ENCODE data around the gene MRFAP1L1. TPM values are rescaled to one million over a fixed set of nuclear protein-coding genes. Genes with fewer than 3 reads are reported as not detected.

MRFAP1L1 gene
- total and polyA plus RNA-seq, 9 of the 15 experiments (the other 6 are each of a cell fraction or from before 2014, with no cell fraction given), result 37.6 to 111 (median 83.8) TPM

DNA sequence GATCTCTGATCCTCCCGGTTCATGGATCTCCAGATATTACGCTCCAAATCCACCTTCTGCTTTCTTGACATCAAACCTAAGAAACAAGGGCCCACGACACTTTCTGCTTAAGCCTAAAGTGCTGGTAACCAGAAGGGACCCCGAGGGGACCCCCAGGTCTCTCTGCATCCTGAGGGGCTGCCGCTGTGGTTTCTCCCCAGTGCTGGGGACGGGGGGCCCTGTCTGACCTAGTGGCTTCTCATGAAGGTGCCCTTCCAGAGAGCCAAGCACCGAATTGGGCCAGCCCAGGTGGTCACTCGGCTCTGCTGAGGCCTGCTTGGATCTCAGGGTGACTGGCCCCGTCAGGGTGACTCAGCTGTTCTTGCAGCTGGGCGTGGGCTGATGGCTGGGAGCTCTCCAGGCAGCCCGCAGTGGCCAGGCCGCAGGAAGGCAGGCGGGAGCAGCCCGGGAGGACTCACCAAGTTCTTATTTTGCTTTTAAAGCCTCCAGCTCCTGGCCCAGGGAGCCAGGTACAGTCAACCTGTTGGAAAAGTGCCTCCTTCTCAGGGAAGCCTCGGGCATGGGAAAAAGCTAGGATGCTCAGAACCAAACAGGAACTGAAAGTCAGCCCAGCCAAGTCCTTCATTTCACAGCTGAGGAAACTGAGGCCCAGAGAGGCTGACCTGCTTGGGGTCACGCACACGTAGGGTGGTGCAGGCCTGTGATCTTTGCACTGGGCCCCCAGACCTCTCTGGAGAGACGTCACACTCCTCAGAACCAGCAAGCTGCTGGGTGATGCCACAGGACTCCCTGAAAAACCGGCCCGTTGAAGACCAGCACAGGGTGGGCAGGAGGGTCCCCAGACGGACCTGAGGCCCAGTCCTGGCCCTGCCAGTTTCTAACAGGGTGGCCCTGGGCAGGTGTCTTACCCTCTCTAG is 23.0 kb upstream of the MRFAP1L1 start (continued):
- TF ChIP-seq, protein P1, sequence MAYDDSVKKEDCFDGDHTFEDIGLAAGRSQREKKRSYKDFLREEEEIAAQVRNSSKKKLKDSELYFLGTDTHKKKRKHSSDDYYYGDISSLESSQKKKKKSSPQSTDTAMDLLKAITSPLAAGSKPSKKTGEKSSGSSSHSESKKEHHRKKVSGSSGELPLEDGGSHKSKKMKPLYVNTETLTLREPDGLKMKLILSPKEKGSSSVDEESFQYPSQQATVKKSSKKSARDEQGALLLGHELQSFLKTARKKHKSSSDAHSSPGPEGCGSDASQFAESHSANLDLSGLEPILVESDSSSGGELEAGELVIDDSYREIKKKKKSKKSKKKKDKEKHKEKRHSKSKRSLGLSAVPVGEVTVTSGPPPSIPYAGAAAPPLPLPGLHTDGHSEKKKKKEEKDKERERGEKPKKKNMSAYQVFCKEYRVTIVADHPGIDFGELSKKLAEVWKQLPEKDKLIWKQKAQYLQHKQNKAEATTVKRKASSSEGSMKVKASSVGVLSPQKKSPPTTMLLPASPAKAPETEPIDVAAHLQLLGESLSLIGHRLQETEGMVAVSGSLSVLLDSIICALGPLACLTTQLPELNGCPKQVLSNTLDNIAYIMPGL (CRISPR knock-in tag; IDR thresholded peaks at IDR 0.05), result no peak
- TF ChIP-seq ZNF316 (IDR thresholded peaks at IDR 0.05) (peak; percentile 99), KDM4B (IDR thresholded peaks at IDR 0.05; ENCODE audit: borderline replicate concordance in 2 of 2, low read depth in 1 of 2) (peak in 1 of 2 experiments; percentile 63; a peak in 1 of 4 replicates), FOS (IDR thresholded peaks at IDR 0.05; ENCODE audit: extremely low read depth, insufficient read length) (no peak), NCOA2 (IDR thresholded peaks at IDR 0.05; ENCODE audit: partially characterized antibody in 2 of 2) (no peak), ZFP30 (CRISPR knock-in tag; IDR thresholded peaks at IDR 0.05; ENCODE audit: borderline replicate concordance) (no peak), GABPB1 (CRISPR knock-in tag; IDR thresholded peaks at IDR 0.05) (0 out of 2 replicates have a peak, but pooled peaks have one; percentile 32), ZKSCAN8 (CRISPR knock-in tag; IDR thresholded peaks at IDR 0.05) (no peak; the same call in 1 of the 2 replicates), EP300 (IDR thresholded peaks at IDR 0.05; ENCODE audit: low read length) (peak; percentile 88), JUN (IDR thresholded peaks at IDR 0.05; ENCODE audit: borderline replicate concordance, low read depth, low read length) (0 out of 2 replicates have a peak, but pooled peaks have one; percentile 70), JUN (CRISPR knock-in tag; IDR thresholded peaks at IDR 0.05; ENCODE audit: borderline replicate concordance) (peak; percentile 74; the same call in 1 of the 2 replicates), ILF3 (IDR thresholded peaks at IDR 0.05; ENCODE audit: borderline replicate concordance) (no peak), TRIM28 (IDR thresholded peaks at IDR 0.05) (peak; percentile 68), NFIC (IDR thresholded peaks at IDR 0.05) (peak; percentile 69), RB1 (IDR thresholded peaks at IDR 0.05; ENCODE audit: low read depth) (0 out of 2 replicates have a peak, but pooled peaks have one; percentile 17)
- TF ChIP-seq, protein P2, sequence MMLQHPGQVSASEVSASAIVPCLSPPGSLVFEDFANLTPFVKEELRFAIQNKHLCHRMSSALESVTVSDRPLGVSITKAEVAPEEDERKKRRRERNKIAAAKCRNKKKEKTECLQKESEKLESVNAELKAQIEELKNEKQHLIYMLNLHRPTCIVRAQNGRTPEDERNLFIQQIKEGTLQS (IDR thresholded peaks at IDR 0.05), result peak; percentile 71
- TF ChIP-seq, protein P2 (CRISPR knock-in tag; conservative IDR thresholded peaks at IDR 0.05), result no peak
- TF ChIP-seq, protein P3, sequence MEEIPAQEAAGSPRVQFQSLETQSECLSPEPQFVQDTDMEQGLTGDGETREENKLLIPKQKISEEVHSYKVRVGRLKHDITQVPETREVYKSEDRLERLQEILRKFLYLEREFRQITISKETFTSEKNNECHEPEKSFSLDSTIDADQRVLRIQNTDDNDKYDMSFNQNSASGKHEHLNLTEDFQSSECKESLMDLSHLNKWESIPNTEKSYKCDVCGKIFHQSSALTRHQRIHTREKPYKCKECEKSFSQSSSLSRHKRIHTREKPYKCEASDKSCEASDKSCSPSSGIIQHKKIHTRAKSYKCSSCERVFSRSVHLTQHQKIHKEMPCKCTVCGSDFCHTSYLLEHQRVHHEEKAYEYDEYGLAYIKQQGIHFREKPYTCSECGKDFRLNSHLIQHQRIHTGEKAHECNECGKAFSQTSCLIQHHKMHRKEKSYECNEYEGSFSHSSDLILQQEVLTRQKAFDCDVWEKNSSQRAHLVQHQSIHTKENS (CRISPR knock-in tag; IDR thresholded peaks at IDR 0.05), result peak; percentile 73; the same call in 1 of the 2 replicates
- TF ChIP-seq, protein P4, sequence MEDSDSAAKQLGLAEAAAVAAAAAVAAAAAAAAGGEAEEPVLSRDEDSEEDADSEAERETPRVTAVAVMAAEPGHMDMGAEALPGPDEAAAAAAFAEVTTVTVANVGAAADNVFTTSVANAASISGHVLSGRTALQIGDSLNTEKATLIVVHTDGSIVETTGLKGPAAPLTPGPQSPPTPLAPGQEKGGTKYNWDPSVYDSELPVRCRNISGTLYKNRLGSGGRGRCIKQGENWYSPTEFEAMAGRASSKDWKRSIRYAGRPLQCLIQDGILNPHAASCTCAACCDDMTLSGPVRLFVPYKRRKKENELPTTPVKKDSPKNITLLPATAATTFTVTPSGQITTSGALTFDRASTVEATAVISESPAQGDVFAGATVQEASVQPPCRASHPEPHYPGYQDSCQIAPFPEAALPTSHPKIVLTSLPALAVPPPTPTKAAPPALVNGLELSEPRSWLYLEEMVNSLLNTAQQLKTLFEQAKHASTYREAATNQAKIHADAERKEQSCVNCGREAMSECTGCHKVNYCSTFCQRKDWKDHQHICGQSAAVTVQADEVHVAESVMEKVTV (CRISPR knock-in tag; IDR thresholded peaks at IDR 0.05), result 0 out of 2 replicates have a peak, but pooled peaks have one; percentile 9
- TF ChIP-seq, protein P5, sequence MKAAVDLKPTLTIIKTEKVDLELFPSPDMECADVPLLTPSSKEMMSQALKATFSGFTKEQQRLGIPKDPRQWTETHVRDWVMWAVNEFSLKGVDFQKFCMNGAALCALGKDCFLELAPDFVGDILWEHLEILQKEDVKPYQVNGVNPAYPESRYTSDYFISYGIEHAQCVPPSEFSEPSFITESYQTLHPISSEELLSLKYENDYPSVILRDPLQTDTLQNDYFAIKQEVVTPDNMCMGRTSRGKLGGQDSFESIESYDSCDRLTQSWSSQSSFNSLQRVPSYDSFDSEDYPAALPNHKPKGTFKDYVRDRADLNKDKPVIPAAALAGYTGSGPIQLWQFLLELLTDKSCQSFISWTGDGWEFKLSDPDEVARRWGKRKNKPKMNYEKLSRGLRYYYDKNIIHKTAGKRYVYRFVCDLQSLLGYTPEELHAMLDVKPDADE (conservative IDR thresholded peaks at IDR 0.05; ENCODE audit: control insufficient read depth, low read depth, low read length), result peak; percentile 61; the same call in 1 of the 2 replicates
